Kidney (tissue), 14 donors: Measurements from ENCODE around the gene PTPRT. TPM values are rescaled to one million over a fixed set of nuclear protein-coding genes. Genes with fewer than 3 reads are reported as not detected.

Experiments used
- DNase-seq, 5 donors: peaks; one replicate each; pipeline ENCODE4 v3.0.0-alpha.2; 2013 to 2020
- FAIRE-seq: peaks from 2 replicates; lab custom pipeline; 2012; peaks lifted over from hg19 to GRCh38; lab: Jason Lieb, UNC
- H3K27ac ChIP-seq, 2 donors: one replicate each; pipeline ENCODE4 v1.7.0; 2013; ENCODE audit warnings: low read depth in 2 of 2, low read length in 2 of 2, inconsistent platforms in 1 of 2
- H3K27me3 ChIP-seq: one replicate; pipeline ENCODE4 v1.7.1; 2013; ENCODE audit warnings: low read length, inconsistent platforms; ENCODE audit not compliant: control insufficient read depth, insufficient read depth
- H3K36me3 ChIP-seq, 3 donors: one replicate each; pipeline versions ENCODE4 v1.7.0 to v1.7.1; 2013; ENCODE audit warnings: low read length in 3 of 3, control low read depth in 1 of 3, inconsistent platforms in 1 of 3; ENCODE audit not compliant: insufficient read depth in 3 of 3, control insufficient read depth in 2 of 3
- H3K4me1 ChIP-seq, 3 donors: one replicate each; pipeline versions ENCODE4 v1.7.0 to v1.7.1; 2013; ENCODE audit warnings: low read length in 3 of 3, inconsistent platforms in 1 of 3, low read depth in 1 of 3; ENCODE audit not compliant: control insufficient read depth in 2 of 3, insufficient read depth in 2 of 3
- H3K4me3 ChIP-seq, 3 donors: one replicate each; pipeline versions ENCODE4 v1.7.0 to v1.8.1; 2013; ENCODE audit warnings: low read length in 3 of 3, control low read depth in 1 of 3, inconsistent platforms in 1 of 3
- H3K9ac ChIP-seq, 3 donors: one replicate each; pipeline versions ENCODE4 v1.7.0 to v1.7.1; 2013; ENCODE audit warnings: low read length in 3 of 3, control low read depth in 1 of 3, inconsistent platforms in 1 of 3
- H3K9me3 ChIP-seq, 3 donors: one replicate each; pipeline versions ENCODE4 v1.7.0 to v1.7.1; 2013; ENCODE audit warnings: low read length in 3 of 3, control low read depth in 1 of 3, inconsistent platforms in 1 of 3; ENCODE audit not compliant: control insufficient read depth in 2 of 3, insufficient read depth in 1 of 3
- intact Hi-C: fragments of 100-400 bp; cut with DNase I; formaldehyde crosslinking; loops from one replicate; pipeline ENCODE4 v1.11.1; 2022
- polyA plus RNA-seq: library from polyadenylated mRNA; stranded (reverse); fragments of 350-450 nt; fragmentation: Illumina TruSeq; extraction: RNeasy Lipid Tissue Mini Kit (QIAGEN cat#74804); gene quantifications from one replicate; pipeline ENCODE4 v1.2.3, GENCODE V29; 2014; ENCODE audit warnings: low read depth, low replicate concordance; ENCODE audit not compliant: insufficient read depth
- total RNA-seq: library from RNA; stranded (reverse); fragmentation: NEBNext Ultra II Directional; extraction: Animal tissue kit (Norgen Biotek cat#: 25700); gene quantifications from one replicate; pipeline ENCODE4 v1.2.1, GENCODE V29; 2021
- TF ChIP-seq, protein P1 (sequence below): IDR thresholded peaks from 3 replicates; pipeline ENCODE4 v1.5.1; 2012; ENCODE audit warnings: mild to moderate bottlenecking, moderate library complexity, borderline replicate concordance; ENCODE audit not compliant: insufficient read depth; ENCODE audit errors: extremely low read depth
- donor health status: control.
- donor health status: control.
- donor health status: control.
- donor health status: control.
- donor health status: control.
- donor health status: DM: yes; HTN: yes; CAD: no.
- donor health status: Normal renal cell carcinoma (clear cell type).

The PTPRT gene
- total and polyA plus RNA-seq, 2 donors from 2014 or later, result 0.60 TPM; not detected in 1

DNA sequence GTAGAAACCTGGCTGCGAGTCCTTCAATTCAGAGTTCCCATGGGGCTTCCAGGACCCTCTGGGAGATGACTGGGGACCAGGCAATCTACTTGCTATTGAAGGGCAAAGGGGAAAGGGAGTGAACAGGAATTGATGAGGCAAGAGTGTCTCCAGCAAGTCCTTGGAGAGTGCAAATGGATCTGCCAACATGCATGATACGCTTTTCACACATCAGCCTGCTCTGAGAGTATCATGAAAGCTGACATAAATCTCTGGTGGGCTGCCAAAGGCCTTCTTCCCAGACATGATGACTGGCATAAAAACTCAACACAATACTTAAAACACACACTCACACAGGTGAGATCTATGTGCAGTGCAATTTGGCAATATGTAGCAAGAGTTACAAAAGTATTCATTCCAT is 759.1 kb downstream of the PTPRT start:
- H3K9me3 ChIP-seq, result no peaks in the 10 kb centered on the region
- FAIRE-seq (no peak), DNase-seq (no peak)
- intact Hi-C loops, result no loop called here
- TF ChIP-seq, protein P1, sequence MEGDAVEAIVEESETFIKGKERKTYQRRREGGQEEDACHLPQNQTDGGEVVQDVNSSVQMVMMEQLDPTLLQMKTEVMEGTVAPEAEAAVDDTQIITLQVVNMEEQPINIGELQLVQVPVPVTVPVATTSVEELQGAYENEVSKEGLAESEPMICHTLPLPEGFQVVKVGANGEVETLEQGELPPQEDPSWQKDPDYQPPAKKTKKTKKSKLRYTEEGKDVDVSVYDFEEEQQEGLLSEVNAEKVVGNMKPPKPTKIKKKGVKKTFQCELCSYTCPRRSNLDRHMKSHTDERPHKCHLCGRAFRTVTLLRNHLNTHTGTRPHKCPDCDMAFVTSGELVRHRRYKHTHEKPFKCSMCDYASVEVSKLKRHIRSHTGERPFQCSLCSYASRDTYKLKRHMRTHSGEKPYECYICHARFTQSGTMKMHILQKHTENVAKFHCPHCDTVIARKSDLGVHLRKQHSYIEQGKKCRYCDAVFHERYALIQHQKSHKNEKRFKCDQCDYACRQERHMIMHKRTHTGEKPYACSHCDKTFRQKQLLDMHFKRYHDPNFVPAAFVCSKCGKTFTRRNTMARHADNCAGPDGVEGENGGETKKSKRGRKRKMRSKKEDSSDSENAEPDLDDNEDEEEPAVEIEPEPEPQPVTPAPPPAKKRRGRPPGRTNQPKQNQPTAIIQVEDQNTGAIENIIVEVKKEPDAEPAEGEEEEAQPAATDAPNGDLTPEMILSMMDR, result no peak
- no peak overlapping the region for H3K4me3 ChIP-seq
- H3K27ac ChIP-seq, result no peak overlapping the region
- no peaks in the 10 kb centered on the region for H3K36me3 ChIP-seq
- H3K27me3 ChIP-seq, result no peaks in the 10 kb centered on the region
- no peaks in the 10 kb centered on the region for H3K4me1 ChIP-seq
- no peak overlapping the region for H3K9ac ChIP-seq

DNA sequence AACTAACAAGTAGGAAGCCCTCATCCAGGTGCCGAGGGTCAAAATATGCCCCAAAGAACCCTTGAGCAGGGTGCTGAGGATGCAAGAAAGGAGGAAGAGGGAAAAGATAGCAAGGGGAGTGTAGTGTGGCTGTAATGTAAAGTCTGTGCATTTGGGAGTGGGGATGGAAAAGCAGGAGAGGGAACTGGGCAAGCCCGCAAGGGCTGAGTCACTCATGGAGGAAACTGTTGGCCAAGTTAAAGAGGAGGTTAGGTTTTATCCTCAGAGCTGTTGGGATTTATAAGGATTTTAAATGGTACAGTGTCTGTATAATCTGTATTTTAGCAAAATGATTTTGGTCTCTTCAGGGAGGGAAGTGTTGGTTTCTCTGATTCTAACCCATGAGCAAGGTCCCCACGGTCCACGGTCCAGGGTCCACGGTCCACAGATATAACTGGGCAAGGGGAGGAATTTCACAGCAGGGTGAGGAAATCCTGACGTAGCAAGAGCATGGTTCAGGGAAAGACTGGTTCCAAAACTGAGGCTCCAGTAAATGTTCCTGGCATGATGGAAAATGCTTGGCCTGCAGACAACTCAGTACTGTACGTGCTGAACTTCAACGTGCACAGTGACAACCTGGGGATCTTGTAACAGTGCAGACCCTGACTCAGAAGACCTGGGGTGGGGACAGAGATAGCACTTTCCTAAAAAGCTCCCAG is 759.8 kb downstream of the PTPRT start:
- Histone ChIP-seq H3K27ac (no peak overlapping the region), H3K4me1 (no peaks in the 10 kb centered on the region), H3K36me3 (no peaks in the 10 kb centered on the region), H3K9ac (no peak overlapping the region), H3K4me3 (no peak overlapping the region), H3K27me3 (no peaks in the 10 kb centered on the region), H3K9me3 (no peaks in the 10 kb centered on the region)
- intact Hi-C loops, result no loop called here
- DNase-seq (no peak), FAIRE-seq (no peak)
- TF ChIP-seq, protein P1, result no peak

DNA sequence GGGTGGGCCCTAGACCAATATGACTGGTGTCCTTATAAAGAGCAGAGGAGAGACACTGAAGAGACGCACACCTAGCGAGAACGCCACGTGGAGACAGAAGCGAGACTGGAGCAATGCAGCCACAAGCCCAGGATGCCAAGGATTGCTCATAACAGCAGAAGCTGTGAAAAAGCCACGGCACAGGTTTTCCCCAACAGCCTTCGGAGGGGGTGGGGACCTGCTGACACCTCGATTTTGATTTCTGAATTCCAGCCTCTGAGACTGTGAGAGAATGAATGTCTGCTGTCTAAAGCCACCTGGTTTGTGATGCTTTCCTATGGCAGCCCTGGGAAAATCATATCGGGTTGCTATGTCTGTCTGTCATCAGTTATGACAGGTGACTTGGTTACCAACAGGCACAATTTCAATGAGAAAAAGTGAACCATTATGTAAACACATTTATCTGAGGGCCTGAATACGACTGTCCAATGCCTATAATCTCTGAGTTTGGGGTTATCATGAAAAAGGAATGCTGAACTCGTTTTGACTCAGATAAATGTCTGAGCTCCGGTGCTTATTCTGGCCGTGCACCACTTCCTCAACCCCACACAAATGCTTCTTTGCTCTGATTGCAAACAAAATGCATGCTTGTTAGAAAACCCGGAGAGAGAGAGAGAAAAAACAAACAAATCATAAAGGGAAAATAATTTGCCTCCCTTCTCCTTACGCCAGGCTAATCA is 769.7 kb downstream of the PTPRT start:
- H3K9ac ChIP-seq, result no peak overlapping the region
- DNase-seq (no peak), FAIRE-seq (no peak)
- no peaks in the 10 kb centered on the region for H3K36me3 ChIP-seq
- H3K9me3 ChIP-seq, result no peaks in the 10 kb centered on the region
- no peaks in the 10 kb centered on the region for H3K4me1 ChIP-seq
- H3K27me3 ChIP-seq, result no peaks in the 10 kb centered on the region
- no peak overlapping the region for H3K4me3 ChIP-seq
- H3K27ac ChIP-seq, result no peak overlapping the region
- TF ChIP-seq, protein P1, result no peak
- intact Hi-C loops, result no loop called here
